Tongue (tissue), 2 donors: ENCODE data around the gene R3HDM4. TPM values are rescaled to one million over a fixed set of nuclear protein-coding genes. Genes with fewer than 3 reads are reported as not detected.
A peak's percentile ranks its signal among the peaks of the same experiment; 100 is the strongest.
"Not testable (repeated sequence)": the region's sequence is repeated elsewhere in the genome, so short reads cannot be mapped to it uniquely, and the experiment has no call there.

Source experiments
- DNase-seq: peaks from one replicate; pipeline ENCODE4 v3.0.0-alpha.2; 2015
- total RNA-seq: library from RNA; depleted of rRNA; stranded (reverse); fragments of >200 nt; gene quantifications from one replicate; pipeline ENCODE4 v1.2.3, GENCODE V29; 2014

Gene R3HDM4
- 23.2 TPM for total RNA-seq

GRCh38 chr19:913080-913748, at the start of gene R3HDM4:
Gene R3HDM4 (minus strand): TSS chr19:913219. CDS start chr19:913157, 62 bp downstream.
- peak; percentile 81 for DNase-seq

- peak; percentile 70 for DNase-seq
Observed at GRCh38 chr19:961866-962620, 49.0 kb upstream of the R3HDM4 start.

GRCh38 chr19:960601-960938, 47.6 kb upstream of the R3HDM4 start:
- no peak for DNase-seq

- no peak for DNase-seq
Observed at GRCh38 chr19:960020-960419, 47.0 kb upstream of the R3HDM4 start.

- DNase-seq: no peak
Observed at GRCh38 chr19:958967-959855, 46.2 kb upstream of the R3HDM4 start.

GRCh38 chr19:957578-957977, 44.6 kb upstream of the R3HDM4 start:
- not testable (repeated sequence) for DNase-seq

- DNase-seq: peak; percentile 50
Observed at GRCh38 chr19:956766-957440, 43.9 kb upstream of the R3HDM4 start.

GRCh38 chr19:955803-956765, 43.1 kb upstream of the R3HDM4 start:
- no peak for DNase-seq

- no peak for DNase-seq
Observed at GRCh38 chr19:954672-955494, 41.9 kb upstream of the R3HDM4 start.

GRCh38 chr19:954272-954671, 41.3 kb upstream of the R3HDM4 start:
- DNase-seq: no peak

GRCh38 chr19:953445-954271, 40.6 kb upstream of the R3HDM4 start:
- DNase-seq: no peak

- DNase-seq: no peak
Observed at GRCh38 chr19:952680-953444, 39.8 kb upstream of the R3HDM4 start.

- no peak for DNase-seq
Observed at GRCh38 chr19:952049-952679, 39.1 kb upstream of the R3HDM4 start.

- DNase-seq: no peak
Observed at GRCh38 chr19:950352-951066, 37.5 kb upstream of the R3HDM4 start.

- DNase-seq: no peak
Observed at GRCh38 chr19:948842-949496, 36.0 kb upstream of the R3HDM4 start.

- no peak for DNase-seq
Observed at GRCh38 chr19:947707-948539, 34.9 kb upstream of the R3HDM4 start.
